Uterus (tissue), 4 donors: Measurements from ENCODE around the gene LUC7L3. TPM values are rescaled to one million over a fixed set of nuclear protein-coding genes. Genes with fewer than 3 reads are reported as not detected.

Experiments used
- DNase-seq, 2 donors: peaks; one replicate each; pipeline ENCODE4 v3.0.0-alpha.2; 2019 to 2020
- H3K27ac ChIP-seq, 2 donors: fragments of 200-600 bp; sonication (generic); 1 replicate in 1 of 2; 2 replicates in 1 of 2; pipeline ENCODE4 v1.5.1; 2016 to 2018
- H3K27me3 ChIP-seq, 2 donors: fragments of 200-600 bp; sonication (generic); one replicate each; pipeline ENCODE4 v1.5.1; 2018 to 2019; ENCODE audit warnings: control low read depth in 1 of 2
- H3K36me3 ChIP-seq, 2 donors: fragments of 200-600 bp; sonication (generic); one replicate each; pipeline ENCODE4 v1.5.1; 2019; ENCODE audit warnings: control low read depth in 1 of 2
- H3K4me1 ChIP-seq, 2 donors: fragments of 200-600 bp; sonication (generic); one replicate each; pipeline ENCODE4 v1.5.1; 2018 to 2019; ENCODE audit warnings: control low read depth in 1 of 2
- H3K4me3 ChIP-seq, 2 donors: fragments of 200-600 bp; sonication (generic); 1 replicate in 1 of 2; 2 replicates in 1 of 2; pipeline ENCODE4 v1.5.1; 2018 to 2019; ENCODE audit warnings: mild to moderate bottlenecking in 1 of 2
- H3K9me3 ChIP-seq, 2 donors: fragments of 200-600 bp; sonication (generic); one replicate each; pipeline ENCODE4 v1.5.1; 2019; ENCODE audit warnings: control low read depth in 1 of 2
- POLR2A ChIP-seq, 2 donors: fragments of 450-650 bp; IDR thresholded peaks; one replicate each; pipeline ENCODE4 v1.6.1; 2016; ENCODE audit warnings: antibody characterized with exemption in 2 of 2, mild to moderate bottlenecking in 1 of 2, moderate library complexity in 1 of 2
- intact Hi-C: fragments of 100-400 bp; cut with DNase I; formaldehyde crosslinking; loops from one replicate; pipeline ENCODE4 v1.15.1; 2023; ENCODE audit warnings: low total_unique reads
- total RNA-seq, 4 donors: library from RNA; depleted of rRNA in 3 of 4; stranded (reverse); fragments of >200 nt in 3 of 4; gene quantifications; one replicate each; pipeline versions ENCODE4 v1.1.0 to v1.2.4, GENCODE V29; 2014 to 2023
- TF ChIP-seq, protein P1 (sequence below), 4 experiments: fragments of 200-600 bp in 2 of 4; fragments of 450-650 bp in 2 of 4; sonication (generic) in 2 of 4; IDR thresholded peaks; one replicate each; pipeline ENCODE4 v1.5.1; 2016 to 2019; ENCODE audit warnings: antibody characterized with exemption in 4 of 4, mild to moderate bottlenecking in 2 of 4, moderate library complexity in 1 of 4
- donor health status: DM: yes; HTN: yes; CAD: no.

Gene LUC7L3
- total RNA-seq, 4 donors from 2014 or later = 98.1 to 221 (median 163) TPM

DNA sequence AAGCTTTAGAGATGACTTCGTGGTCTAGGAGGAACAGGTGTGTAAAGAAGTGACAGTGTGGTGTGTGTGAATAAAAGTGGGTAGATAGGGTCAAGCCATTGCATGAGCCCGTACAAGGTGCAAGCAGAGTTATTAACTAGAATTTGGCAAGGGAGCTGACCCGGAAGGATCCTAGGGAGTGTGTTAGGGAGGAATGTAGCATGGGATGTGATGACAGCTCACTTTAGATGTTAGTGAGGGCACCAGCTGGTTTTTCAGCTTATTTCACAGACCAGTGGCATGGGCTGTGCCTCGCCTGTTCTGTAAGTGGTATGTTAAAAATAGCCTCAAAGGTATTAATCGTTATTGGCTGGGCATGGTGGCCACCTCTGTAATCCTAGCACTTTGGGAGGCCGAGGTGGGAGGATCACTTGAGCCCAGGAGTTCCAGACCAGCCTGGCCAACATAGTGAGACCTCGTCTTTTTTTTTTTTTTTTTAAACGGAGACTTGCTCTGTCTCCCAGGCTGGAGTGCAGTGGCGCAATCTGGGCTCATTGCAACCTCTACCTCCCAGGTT lies 39.7 kb downstream of the LUC7L3 start:
- no peaks in the 10 kb centered on the region for H3K9me3 ChIP-seq

DNA sequence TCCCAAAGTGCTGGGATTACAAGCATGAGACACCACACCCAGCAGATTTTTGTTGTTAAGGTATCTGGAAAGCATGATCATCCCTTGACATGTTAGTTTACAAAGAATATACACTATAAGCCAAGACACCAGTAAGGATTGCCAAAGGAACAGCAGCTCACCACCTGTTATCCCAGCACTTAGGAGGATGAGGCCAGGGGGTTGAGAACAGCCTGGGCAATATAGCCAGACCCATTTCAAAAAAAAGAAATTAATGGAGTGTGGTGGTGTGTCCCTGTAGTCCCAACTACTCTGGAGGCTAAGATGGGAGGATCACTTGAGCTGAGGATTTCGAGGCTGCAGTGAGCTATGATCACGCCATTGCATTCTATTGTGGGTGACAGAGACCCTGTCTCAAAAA lies 42.8 kb downstream of the LUC7L3 start:
- H3K4me3 ChIP-seq = no peak overlapping the region
- H3K27ac ChIP-seq = no peak overlapping the region
- no peaks in the 10 kb centered on the region for H3K9me3 ChIP-seq
- no peaks in the 10 kb centered on the region for H3K4me1 ChIP-seq
- DNase-seq = no peak
- H3K27me3 ChIP-seq = no peaks in the 10 kb centered on the region
- TF ChIP-seq POLR2A (IDR thresholded peaks at IDR 0.05) = no peak
- TF ChIP-seq, protein P1, sequence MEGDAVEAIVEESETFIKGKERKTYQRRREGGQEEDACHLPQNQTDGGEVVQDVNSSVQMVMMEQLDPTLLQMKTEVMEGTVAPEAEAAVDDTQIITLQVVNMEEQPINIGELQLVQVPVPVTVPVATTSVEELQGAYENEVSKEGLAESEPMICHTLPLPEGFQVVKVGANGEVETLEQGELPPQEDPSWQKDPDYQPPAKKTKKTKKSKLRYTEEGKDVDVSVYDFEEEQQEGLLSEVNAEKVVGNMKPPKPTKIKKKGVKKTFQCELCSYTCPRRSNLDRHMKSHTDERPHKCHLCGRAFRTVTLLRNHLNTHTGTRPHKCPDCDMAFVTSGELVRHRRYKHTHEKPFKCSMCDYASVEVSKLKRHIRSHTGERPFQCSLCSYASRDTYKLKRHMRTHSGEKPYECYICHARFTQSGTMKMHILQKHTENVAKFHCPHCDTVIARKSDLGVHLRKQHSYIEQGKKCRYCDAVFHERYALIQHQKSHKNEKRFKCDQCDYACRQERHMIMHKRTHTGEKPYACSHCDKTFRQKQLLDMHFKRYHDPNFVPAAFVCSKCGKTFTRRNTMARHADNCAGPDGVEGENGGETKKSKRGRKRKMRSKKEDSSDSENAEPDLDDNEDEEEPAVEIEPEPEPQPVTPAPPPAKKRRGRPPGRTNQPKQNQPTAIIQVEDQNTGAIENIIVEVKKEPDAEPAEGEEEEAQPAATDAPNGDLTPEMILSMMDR (IDR thresholded peaks at IDR 0.05) = no peak
- intact Hi-C loops = no loop called here
- no peaks in the 10 kb centered on the region for H3K36me3 ChIP-seq

More for the DNA sequence above, 39.7 kb downstream of the LUC7L3 start:
- H3K4me1 ChIP-seq = no peaks in the 10 kb centered on the region
- no peak overlapping the region for H3K27ac ChIP-seq
- intact Hi-C loops = no loop called here
- no peaks in the 10 kb centered on the region for H3K27me3 ChIP-seq
- no peak for TF ChIP-seq POLR2A (IDR thresholded peaks at IDR 0.05)
- TF ChIP-seq, protein P1 (IDR thresholded peaks at IDR 0.05) = no peak
- no peaks in the 10 kb centered on the region for H3K36me3 ChIP-seq
- H3K4me3 ChIP-seq = no peak overlapping the region
- no peak for DNase-seq

DNA sequence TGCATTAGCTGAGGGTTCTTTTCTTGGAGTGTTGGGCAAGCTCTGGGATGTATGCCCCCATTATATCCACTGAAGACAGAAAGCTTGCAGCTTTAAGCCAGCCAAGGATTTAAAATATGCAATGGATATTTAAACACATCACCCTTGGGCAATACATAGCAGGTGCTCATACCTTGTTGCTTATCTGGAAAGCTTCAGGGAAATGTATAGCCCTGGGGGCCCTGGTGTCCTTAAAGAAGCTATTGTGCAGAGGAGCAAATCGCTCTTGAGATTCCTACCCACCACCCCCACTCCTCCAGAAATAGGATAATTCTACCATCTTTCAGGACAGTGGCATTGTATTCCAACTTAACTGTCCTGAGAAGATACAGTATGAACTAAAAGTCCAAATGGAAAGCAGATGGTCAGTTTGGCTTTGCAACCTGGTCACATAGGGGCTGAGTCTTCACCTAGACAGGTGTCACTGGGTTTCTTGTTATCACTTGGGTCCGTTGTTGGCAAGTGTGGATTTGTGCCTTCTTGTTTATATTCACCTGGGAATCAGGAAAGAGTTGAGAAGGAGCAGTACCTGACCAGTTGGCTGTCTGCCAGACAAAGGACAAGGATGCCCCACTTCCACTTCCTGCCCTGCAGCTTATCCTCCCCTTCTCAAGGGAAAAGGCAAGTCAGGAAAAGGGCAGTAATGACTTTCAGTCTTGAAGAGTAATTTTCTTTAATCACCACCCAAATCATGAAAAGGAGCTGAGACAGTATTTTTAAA lies 44.5 kb downstream of the LUC7L3 start:
- no peak for DNase-seq
- TF ChIP-seq, protein P1 (IDR thresholded peaks at IDR 0.05) = no peak
- TF ChIP-seq POLR2A (IDR thresholded peaks at IDR 0.05) = no peak
- Histone ChIP-seq H3K27me3 (no peaks in the 10 kb centered on the region), H3K4me3 (no peak overlapping the region), H3K4me1 (no peaks in the 10 kb centered on the region), H3K36me3 (no peaks in the 10 kb centered on the region), H3K27ac (no peak overlapping the region), H3K9me3 (no peaks in the 10 kb centered on the region)
- intact Hi-C loops = no loop called here

DNA sequence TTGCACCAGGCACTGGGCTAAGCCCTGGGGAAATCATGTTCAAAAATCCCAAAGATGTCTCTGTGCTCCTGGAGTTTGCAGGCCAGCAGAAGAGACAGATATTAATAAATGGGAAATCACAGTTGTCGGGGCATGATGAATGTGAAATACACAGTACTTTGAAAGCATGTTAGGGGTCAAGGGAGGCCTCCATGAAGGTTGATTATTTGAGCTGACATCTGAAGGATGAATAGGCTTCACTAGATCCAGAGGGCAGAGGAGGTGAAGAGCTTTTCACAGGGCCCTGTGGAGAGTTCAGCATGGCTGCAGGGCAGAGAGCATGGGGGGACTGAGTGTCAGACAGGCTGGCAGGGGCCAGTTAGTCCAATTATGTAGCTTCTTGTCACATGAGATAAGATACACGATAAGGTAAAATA lies 45.3 kb downstream of the LUC7L3 start:
- Histone ChIP-seq H3K4me3 (no peak overlapping the region), H3K36me3 (no peaks in the 10 kb centered on the region), H3K27ac (no peak overlapping the region), H3K27me3 (no peaks in the 10 kb centered on the region), H3K9me3 (no peaks in the 10 kb centered on the region), H3K4me1 (no peaks in the 10 kb centered on the region)
- TF ChIP-seq, protein P1 (IDR thresholded peaks at IDR 0.05) = no peak
- intact Hi-C loops = no loop called here
- DNase-seq = no peak

DNA sequence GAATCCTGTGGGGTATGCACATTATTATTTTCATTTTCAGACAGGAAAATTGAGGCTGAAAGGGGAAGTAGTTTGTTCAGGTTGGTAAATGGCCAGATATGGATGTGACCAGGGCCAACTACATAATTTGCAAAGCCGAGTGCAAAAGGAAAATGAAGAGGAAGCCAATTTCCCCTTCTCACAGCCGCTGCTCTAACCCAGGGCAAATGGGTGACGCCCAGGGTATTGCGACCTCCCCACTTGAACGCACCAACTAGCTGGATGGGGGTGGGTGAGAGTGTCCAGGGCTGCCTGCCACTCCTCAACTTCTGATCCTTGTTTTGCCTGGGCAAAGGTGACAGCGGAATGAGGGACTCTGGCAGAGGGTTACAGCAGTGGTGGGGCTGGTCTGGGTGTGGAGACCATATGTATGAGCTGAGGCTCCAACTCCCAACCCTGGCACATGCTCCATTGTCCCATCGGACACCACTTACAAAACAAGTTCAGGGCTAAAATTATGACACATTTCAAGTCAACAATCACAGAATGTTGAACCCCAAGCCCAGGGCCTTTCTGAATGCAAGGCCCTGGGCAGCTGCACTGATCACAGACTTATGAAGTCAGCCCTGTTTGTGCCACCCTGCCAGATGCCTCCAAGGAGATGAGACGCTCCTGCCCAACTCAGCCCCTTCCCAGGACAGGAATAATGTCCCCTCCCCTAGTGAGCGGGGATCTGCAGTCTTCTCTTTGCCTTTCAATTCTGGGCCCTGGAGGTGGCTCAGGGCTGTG lies 46.2 kb downstream of the LUC7L3 start:
- no peaks in the 10 kb centered on the region for H3K9me3 ChIP-seq
- intact Hi-C loops = no loop called here
- H3K27me3 ChIP-seq = no peaks in the 10 kb centered on the region
- H3K4me1 ChIP-seq = no peaks in the 10 kb centered on the region
- DNase-seq = no peak
- H3K36me3 ChIP-seq = no peaks in the 10 kb centered on the region
- TF ChIP-seq, protein P1 (IDR thresholded peaks at IDR 0.05) = no peak
- no peak for TF ChIP-seq POLR2A (IDR thresholded peaks at IDR 0.05)
- H3K27ac ChIP-seq = no peak overlapping the region
- H3K4me3 ChIP-seq = no peak overlapping the region
